Activated CD4-positive, CD25-positive, alpha-beta regulatory T cell treated with anti-CD3 and anti-CD28 coated beads, Interleukin-2, amount 50 U/mL, for 24 hours (primary cell): ENCODE measurements around the gene ACAP2.
"Not testable (repeated sequence)": the region's sequence is repeated elsewhere in the genome, so short reads cannot be mapped to it uniquely, and the experiment has no call there.

Experiments used
- ATAC-seq, 2 donors: fragments of 150-1000 bp; cut with Tn5 transposase; one replicate each; pipeline ENCODE4 v1.10.0; 2021; ENCODE audit warnings: mild to moderate bottlenecking in 1 of 2, moderate library complexity in 1 of 2

Gene ACAP2

GRCh38 chr3:195441992-195442572, 738 bp downstream of the ACAP2 start:
- ATAC-seq = peak in 1 of 2 donors; percentile 0

GRCh38 chr3:195441476-195441991, 1.3 kb downstream of the ACAP2 start:
- ATAC-seq = no peak

GRCh38 chr3:195441051-195441450, 1.8 kb downstream of the ACAP2 start:
- no peak for ATAC-seq

- no peak for ATAC-seq
Observed at GRCh38 chr3:195440379-195440778, 2.4 kb downstream of the ACAP2 start.

- no peak for ATAC-seq
Observed at GRCh38 chr3:195438371-195438770, 4.4 kb downstream of the ACAP2 start.

GRCh38 chr3:195425849-195426248, 17.0 kb downstream of the ACAP2 start:
- ATAC-seq = no peak

DNA sequence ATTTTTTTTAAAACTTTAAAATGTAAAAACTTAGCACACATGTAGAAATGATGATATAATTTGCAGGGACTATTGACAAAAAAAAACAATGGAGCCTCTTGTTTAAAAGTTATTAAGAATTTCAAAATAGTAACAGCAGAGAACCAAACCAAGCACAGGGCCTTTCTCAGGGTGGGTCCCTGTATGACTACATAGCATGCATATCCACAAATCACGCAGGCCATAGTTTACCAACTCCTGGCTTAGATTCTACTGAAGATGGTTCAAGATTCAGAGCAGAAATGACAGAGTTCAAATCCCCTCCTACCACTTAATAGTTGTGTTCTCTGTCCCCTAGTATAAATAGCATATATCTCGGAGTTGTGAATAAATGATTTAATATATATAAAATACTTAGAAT, 19.0 kb downstream of the ACAP2 start:
- no peak for ATAC-seq

- no peak for ATAC-seq
Observed at GRCh38 chr3:195421400-195421799, 21.4 kb downstream of the ACAP2 start.

DNA sequence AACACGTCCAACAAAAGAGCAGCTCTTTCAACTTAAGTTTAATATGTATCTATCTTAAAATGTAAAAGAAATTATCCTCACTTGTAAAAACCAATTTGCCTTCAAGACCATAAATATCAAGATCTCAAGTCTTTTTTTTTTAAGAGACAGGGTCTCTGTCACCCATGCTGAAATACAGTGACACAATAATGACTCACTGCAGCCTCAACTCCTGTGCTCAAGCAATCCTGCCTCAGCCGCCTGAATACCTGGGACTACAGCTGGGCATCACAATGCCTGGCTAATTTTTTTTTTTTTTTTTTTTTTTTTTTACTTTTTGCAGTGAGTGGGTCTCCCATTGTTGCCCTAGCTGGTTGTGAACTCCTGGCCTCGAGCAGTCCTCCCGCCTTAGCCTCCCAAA, 26.0 kb downstream of the ACAP2 start:
- peak; percentile 51 to 53 for ATAC-seq

DNA sequence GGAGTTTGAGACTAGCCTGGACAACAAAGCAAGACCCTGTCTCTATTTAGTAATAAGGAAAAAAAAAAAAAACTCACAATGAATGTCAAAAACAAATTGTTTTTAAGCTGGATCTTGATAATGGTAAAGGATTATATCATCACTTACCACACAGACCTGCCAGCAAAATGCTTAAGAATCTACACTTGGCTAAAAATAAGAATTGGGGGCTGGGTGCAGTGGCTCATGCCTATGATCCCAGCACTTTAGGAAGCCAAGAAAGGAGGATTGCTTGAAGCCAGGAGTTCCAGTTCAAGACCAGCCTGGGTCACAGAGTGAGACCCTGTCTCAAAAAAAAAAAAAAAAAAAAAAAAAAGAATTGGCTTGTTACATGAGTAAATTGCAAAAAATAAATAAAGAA, 31.0 kb downstream of the ACAP2 start:
- no peak for ATAC-seq

DNA sequence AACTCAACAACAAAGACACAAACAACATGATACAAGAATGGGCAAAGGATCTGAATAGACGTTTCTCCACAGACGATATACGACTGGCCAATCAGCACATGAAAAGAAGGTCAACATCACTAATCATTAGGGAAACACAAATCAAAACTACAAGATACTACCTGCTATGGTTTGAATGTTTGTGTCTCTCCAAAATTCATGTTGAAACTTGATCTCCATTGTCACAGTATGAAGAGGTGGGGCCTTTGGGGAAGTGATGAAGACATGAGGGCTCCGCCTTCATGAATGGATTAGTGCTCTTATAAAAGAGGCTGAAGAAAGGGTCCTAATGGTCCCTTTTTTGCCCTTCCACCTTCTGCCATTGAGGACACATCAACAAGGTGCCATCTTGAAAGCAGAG, 32.3 kb downstream of the ACAP2 start:
- no peak for ATAC-seq

DNA sequence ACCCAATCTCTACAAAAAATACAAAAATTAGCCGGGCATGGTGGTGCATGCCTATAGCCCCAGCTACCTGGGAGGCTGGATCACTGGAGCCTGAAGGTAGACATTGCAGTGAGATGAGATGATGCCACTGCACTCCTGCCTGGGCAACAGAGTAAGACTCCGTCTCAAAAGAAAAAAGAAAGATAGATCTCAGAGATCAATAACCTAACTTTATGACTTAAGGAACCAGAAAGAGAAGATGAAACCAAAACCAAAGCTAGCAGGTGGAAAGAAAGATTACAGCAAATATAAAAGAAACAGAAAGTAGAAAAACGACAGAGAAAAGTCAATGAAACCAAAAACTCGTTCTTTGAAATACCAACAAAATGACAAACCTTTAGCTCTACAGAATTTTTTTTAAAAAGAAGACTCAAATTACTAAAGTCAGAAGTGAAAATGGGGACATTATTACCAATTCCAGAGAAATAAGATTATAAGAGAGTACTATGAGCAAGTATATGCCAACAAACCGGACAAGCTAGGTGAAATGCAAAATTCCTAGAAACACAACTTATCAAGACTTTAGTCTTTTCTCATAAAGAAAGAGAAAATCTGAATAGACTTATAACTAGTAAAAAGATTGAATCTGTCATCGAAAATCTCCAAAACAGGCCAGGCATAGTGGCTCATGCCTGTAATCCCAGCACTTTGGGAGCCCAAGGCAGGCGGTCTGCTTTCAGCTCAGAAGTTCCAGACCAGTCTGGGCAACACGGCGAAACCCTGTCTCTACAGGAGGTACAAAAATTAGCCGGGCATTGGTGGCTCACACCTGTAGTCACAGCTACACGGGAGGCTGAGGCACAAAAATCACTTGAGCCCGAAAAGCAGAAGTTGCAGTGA, 35.0 kb downstream of the ACAP2 start:
- peak; percentile 84 for ATAC-seq

GRCh38 chr3:195405651-195406050, 37.2 kb downstream of the ACAP2 start:
- no peak for ATAC-seq

DNA sequence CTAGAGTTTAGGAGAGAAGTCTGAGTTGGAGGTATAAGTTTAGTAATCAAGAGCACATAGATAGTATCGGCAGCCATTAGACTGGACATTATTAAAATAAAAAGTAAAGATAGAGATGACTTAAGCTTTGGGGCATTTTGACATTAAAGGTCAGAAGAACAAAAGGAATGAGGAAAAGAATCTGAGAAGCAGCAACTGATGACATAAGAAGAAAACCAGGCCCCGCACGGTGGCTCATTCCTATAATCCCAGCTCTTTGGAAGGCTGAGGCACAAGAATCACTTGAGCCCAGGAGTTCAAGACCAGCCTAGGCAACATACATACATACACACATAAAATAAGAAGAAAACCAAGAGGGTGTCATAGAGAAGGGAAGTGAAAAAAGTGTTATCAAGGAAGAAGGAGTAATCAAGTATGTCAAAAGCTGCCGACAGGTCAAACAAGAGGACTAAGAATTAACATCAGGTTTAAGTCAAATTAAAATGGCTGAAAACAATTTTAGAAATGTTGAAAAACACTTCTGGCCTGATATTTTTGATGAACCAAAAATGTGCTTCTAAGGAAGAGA, 38.9 kb downstream of the ACAP2 start:
- no peak for ATAC-seq

GRCh38 chr3:195403244-195403643, 39.6 kb downstream of the ACAP2 start:
- ATAC-seq = no peak

- ATAC-seq = peak; percentile 45 to 71
Observed at GRCh38 chr3:195401943-195402342, 40.9 kb downstream of the ACAP2 start.

GRCh38 chr3:195398460-195398859, 44.4 kb downstream of the ACAP2 start:
- ATAC-seq = not testable (repeated sequence)

GRCh38 chr3:195397524-195397923, 45.3 kb downstream of the ACAP2 start:
- peak; percentile 56 to 70 for ATAC-seq

DNA sequence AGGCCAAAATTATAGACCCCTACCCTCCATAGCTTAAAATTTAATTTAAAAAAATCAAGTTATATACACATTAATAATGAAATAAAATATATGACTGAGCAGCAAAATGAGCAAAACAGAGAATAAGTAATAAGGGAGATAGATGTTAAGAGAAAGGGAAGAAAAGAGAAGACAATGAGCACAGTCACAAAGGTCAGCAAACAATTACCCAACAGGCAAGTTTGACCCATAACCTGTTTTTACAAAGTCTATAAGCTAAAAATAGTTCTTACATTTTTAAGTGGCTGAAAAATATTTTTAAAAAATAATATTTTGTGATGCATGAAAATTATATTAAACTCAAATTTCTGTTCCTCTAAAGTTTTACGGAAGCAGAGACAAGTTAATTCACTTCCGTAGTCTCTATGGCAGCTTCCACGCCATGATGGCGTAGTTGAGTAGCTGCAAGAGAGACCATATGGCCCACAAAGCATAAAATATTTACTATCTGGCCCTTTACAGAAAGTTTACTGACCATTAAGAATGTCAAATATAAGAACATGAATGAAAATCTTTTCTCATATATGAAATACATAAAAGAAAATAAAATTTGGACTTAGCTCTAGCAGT, 47.5 kb downstream of the ACAP2 start:
- ATAC-seq = no peak

GRCh38 chr3:195394700-195395099, 48.1 kb downstream of the ACAP2 start:
- ATAC-seq = no peak

DNA sequence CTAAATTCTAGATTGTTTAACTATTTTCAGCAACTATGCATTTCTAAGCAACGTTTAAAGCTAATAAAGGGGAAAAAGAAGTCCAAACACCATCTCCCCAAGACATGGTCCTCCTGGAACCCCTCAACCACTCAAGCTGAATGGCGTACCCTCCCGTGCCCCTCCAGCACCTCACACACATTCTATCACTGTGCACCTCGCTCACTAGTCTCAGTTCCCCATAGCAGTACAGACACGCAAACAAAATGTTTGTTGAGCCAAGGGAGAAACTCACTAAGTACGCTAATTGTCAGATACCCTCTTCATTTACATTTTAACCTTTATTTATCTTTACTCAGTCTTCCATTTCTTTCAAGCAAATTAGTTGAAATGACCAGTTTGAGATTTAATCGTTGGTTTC, 48.8 kb downstream of the ACAP2 start:
- no peak for ATAC-seq

DNA sequence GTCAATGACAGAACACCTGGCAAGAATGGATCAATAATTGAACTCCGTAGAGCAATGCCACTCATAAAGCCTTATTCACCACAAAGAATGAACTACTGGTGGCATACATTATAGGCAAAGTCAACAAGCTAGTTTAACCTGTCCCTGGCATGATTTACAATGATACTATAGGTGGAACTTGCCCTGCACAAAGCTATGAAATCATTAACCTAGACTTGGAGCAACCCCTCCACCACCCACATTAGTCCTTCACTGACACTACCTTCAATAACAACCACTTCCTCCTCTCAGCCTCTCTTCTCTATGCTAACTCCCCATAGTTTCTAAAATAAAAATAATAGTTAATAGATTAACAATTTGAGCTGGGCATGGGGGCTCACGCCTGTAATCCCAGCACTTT, 54.4 kb downstream of the ACAP2 start:
- ATAC-seq = no peak

- no peak for ATAC-seq
Observed at GRCh38 chr3:195386739-195387138, 56.1 kb downstream of the ACAP2 start.
